ENCODE measurements around the gene TLE4. TPM values are rescaled to one million over a fixed set of nuclear protein-coding genes. Genes with fewer than 3 reads are reported as not detected.

Gene TLE4
- total and polyA plus RNA-seq, 2 experiments from 2014 or later, result 45.8 to 72.9 TPM

DNA sequence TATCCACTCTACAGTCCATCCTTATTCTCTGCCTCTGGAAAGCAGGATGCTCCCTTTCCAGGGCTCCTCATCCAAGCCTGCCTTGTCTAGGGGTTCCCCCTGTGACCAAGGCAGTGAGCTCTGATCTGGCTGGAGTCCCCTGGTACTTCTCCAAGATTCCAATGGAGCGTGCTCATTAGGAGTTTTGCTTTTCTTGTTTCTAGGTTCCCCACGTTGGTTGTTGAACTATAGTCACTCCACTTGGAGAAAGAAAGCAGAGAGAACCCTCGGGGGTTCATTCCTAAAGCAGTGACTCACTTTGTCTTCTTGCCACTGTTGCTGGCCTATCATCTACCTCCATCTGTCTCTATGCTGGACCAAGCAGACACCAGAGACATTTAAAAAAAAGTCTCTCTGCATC is 192.6 kb downstream of the TLE4 start:
- Histone ChIP-seq H3K9me2 (ENCODE audit: insufficient read depth) (peaks cover 13% of the 10 kb centered on the region; the same call in 1 of the 2 replicates), H3K27ac (ENCODE audit: low read depth) (no peak overlapping the region), H3K36me3 (ENCODE audit: insufficient read depth) (no peaks in the 10 kb centered on the region), H2AFZ (no peak overlapping the region; the same call in 1 of the 2 replicates), H3K4me1 (ENCODE audit: insufficient read depth) (no peaks in the 10 kb centered on the region), H3K4me3 (no peak overlapping the region), H3K4me2 (no peak overlapping the region), H3F3A (replicated peaks; ENCODE audit: low read depth) (no peaks in the 10 kb centered on the region), H3K79me2 (replicated peaks; ENCODE audit: insufficient read depth) (no peaks in the 10 kb centered on the region), H4K20me1 (replicated peaks; ENCODE audit: insufficient read depth) (no peaks in the 10 kb centered on the region), H3K27me3 (ENCODE audit: insufficient read depth) (no peaks in the 10 kb centered on the region)
- peaks cover 5% of the 10 kb centered on the region; the same call in 1 of the 3 replicates for H3K4me1 Mint-ChIP-seq
- H3K27ac Mint-ChIP-seq, result no peak overlapping the region
- H3K4me3 Mint-ChIP-seq, result no peak overlapping the region
- no peak for ATAC-seq
- no peak for DNase-seq (ENCODE audit: low spot score)
- H3K27me3 Mint-ChIP-seq (ENCODE audit: insufficient read depth, low read depth, poor library complexity), result no peaks in the 10 kb centered on the region
- H3K9me3 Mint-ChIP-seq, result no peaks in the 10 kb centered on the region
- TF ChIP-seq, protein P1, sequence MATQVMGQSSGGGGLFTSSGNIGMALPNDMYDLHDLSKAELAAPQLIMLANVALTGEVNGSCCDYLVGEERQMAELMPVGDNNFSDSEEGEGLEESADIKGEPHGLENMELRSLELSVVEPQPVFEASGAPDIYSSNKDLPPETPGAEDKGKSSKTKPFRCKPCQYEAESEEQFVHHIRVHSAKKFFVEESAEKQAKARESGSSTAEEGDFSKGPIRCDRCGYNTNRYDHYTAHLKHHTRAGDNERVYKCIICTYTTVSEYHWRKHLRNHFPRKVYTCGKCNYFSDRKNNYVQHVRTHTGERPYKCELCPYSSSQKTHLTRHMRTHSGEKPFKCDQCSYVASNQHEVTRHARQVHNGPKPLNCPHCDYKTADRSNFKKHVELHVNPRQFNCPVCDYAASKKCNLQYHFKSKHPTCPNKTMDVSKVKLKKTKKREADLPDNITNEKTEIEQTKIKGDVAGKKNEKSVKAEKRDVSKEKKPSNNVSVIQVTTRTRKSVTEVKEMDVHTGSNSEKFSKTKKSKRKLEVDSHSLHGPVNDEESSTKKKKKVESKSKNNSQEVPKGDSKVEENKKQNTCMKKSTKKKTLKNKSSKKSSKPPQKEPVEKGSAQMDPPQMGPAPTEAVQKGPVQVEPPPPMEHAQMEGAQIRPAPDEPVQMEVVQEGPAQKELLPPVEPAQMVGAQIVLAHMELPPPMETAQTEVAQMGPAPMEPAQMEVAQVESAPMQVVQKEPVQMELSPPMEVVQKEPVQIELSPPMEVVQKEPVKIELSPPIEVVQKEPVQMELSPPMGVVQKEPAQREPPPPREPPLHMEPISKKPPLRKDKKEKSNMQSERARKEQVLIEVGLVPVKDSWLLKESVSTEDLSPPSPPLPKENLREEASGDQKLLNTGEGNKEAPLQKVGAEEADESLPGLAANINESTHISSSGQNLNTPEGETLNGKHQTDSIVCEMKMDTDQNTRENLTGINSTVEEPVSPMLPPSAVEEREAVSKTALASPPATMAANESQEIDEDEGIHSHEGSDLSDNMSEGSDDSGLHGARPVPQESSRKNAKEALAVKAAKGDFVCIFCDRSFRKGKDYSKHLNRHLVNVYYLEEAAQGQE (IDR thresholded peaks at IDR 0.05; ENCODE audit: unreplicated experiment), result no peak
- TF ChIP-seq, protein P2, sequence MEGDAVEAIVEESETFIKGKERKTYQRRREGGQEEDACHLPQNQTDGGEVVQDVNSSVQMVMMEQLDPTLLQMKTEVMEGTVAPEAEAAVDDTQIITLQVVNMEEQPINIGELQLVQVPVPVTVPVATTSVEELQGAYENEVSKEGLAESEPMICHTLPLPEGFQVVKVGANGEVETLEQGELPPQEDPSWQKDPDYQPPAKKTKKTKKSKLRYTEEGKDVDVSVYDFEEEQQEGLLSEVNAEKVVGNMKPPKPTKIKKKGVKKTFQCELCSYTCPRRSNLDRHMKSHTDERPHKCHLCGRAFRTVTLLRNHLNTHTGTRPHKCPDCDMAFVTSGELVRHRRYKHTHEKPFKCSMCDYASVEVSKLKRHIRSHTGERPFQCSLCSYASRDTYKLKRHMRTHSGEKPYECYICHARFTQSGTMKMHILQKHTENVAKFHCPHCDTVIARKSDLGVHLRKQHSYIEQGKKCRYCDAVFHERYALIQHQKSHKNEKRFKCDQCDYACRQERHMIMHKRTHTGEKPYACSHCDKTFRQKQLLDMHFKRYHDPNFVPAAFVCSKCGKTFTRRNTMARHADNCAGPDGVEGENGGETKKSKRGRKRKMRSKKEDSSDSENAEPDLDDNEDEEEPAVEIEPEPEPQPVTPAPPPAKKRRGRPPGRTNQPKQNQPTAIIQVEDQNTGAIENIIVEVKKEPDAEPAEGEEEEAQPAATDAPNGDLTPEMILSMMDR (conservative IDR thresholded peaks at IDR 0.05; ENCODE audit: low read depth in 2 of 2), result no peak
- TF ChIP-seq, protein P3, sequence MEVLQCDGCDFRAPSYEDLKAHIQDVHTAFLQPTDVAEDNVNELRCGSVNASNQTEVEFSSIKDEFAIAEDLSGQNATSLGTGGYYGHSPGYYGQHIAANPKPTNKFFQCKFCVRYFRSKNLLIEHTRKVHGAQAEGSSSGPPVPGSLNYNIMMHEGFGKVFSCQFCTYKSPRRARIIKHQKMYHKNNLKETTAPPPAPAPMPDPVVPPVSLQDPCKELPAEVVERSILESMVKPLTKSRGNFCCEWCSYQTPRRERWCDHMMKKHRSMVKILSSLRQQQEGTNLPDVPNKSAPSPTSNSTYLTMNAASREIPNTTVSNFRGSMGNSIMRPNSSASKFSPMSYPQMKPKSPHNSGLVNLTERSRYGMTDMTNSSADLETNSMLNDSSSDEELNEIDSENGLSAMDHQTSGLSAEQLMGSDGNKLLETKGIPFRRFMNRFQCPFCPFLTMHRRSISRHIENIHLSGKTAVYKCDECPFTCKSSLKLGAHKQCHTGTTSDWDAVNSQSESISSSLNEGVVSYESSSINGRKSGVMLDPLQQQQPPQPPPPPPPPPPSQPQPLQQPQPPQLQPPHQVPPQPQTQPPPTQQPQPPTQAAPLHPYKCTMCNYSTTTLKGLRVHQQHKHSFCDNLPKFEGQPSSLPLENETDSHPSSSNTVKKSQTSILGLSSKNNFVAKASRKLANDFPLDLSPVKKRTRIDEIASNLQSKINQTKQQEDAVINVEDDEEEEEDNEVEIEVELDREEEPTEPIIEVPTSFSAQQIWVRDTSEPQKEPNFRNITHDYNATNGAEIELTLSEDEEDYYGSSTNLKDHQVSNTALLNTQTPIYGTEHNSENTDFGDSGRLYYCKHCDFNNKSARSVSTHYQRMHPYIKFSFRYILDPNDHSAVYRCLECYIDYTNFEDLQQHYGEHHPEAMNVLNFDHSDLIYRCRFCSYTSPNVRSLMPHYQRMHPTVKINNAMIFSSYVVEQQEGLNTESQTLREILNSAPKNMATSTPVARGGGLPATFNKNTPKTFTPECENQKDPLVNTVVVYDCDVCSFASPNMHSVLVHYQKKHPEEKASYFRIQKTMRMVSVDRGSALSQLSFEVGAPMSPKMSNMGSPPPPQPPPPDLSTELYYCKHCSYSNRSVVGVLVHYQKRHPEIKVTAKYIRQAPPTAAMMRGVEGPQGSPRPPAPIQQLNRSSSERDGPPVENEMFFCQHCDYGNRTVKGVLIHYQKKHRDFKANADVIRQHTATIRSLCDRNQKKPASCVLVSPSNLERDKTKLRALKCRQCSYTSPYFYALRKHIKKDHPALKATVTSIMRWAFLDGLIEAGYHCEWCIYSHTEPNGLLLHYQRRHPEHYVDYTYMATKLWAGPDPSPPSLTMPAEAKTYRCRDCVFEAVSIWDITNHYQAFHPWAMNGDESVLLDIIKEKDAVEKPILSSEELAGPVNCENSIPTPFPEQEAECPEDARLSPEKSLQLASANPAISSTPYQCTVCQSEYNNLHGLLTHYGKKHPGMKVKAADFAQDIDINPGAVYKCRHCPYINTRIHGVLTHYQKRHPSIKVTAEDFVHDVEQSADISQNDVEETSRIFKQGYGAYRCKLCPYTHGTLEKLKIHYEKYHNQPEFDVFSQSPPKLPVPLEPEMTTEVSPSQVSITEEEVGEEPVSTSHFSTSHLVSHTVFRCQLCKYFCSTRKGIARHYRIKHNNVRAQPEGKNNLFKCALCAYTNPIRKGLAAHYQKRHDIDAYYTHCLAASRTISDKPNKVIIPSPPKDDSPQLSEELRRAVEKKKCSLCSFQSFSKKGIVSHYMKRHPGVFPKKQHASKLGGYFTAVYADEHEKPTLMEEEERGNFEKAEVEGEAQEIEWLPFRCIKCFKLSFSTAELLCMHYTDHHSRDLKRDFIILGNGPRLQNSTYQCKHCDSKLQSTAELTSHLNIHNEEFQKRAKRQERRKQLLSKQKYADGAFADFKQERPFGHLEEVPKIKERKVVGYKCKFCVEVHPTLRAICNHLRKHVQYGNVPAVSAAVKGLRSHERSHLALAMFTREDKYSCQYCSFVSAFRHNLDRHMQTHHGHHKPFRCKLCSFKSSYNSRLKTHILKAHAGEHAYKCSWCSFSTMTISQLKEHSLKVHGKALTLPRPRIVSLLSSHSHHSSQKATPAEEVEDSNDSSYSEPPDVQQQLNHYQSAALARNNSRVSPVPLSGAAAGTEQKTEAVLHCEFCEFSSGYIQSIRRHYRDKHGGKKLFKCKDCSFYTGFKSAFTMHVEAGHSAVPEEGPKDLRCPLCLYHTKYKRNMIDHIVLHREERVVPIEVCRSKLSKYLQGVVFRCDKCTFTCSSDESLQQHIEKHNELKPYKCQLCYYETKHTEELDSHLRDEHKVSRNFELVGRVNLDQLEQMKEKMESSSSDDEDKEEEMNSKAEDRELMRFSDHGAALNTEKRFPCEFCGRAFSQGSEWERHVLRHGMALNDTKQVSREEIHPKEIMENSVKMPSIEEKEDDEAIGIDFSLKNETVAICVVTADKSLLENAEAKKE (CRISPR knock-in tag; IDR thresholded peaks at IDR 0.05), result no peak
- TF ChIP-seq POLR2AphosphoS5 (IDR thresholded peaks at IDR 0.05; ENCODE audit: low read depth) (no peak), STAT1 (IDR thresholded peaks at IDR 0.05; ENCODE audit: unreplicated experiment) (no peak), NANOG (IDR thresholded peaks at IDR 0.05; ENCODE audit: borderline replicate concordance) (no peak), ZNF114 (CRISPR knock-in tag; IDR thresholded peaks at IDR 0.05) (no peak), ZNF331 (CRISPR knock-in tag; IDR thresholded peaks at IDR 0.05; ENCODE audit: low read depth) (no peak), EZH2phosphoT487 (IDR thresholded peaks at IDR 0.05; ENCODE audit: unreplicated experiment) (no peak), EZH2 (IDR thresholded peaks at IDR 0.05; ENCODE audit: low read depth, unreplicated experiment) (no peak)
- TF ChIP-seq, protein P4, sequence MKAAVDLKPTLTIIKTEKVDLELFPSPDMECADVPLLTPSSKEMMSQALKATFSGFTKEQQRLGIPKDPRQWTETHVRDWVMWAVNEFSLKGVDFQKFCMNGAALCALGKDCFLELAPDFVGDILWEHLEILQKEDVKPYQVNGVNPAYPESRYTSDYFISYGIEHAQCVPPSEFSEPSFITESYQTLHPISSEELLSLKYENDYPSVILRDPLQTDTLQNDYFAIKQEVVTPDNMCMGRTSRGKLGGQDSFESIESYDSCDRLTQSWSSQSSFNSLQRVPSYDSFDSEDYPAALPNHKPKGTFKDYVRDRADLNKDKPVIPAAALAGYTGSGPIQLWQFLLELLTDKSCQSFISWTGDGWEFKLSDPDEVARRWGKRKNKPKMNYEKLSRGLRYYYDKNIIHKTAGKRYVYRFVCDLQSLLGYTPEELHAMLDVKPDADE (IDR thresholded peaks at IDR 0.05), result no peak
- H3K36me3 Mint-ChIP-seq (ENCODE audit: low read depth), result no peaks in the 10 kb centered on the region

Measured in GM23338 (cell line).